H9 (cell line): Measurements from ENCODE around the gene ST3GAL5. TPM values are rescaled to one million over a fixed set of nuclear protein-coding genes. Genes with fewer than 3 reads are reported as not detected.

Experiments used
- DNase-seq: peaks from one replicate; pipeline ENCODE4 v3.0.0-alpha.2; 2017
- H2AFZ ChIP-seq: one replicate; pipeline ENCODE4 v1.6.1; 2013; ENCODE audit warnings: mild to moderate bottlenecking, low read length, control low read depth, moderate library complexity
- H2AK5ac ChIP-seq: 2 replicates; pipeline ENCODE4 v1.6.1; 2013; ENCODE audit warnings: low read length, control low read depth, mixed read lengths; ENCODE audit not compliant: insufficient read length
- H2BK120ac ChIP-seq: one replicate; pipeline ENCODE4 v1.6.1; 2013; ENCODE audit warnings: low read depth, mild to moderate bottlenecking, low read length, control low read depth, inconsistent platforms; ENCODE audit not compliant: poor library complexity, severe bottlenecking
- H2BK12ac ChIP-seq: 2 replicates; pipeline ENCODE4 v1.6.1; 2013; ENCODE audit warnings: low read length, control low read depth, mixed read lengths, low read depth; ENCODE audit not compliant: insufficient read length
- H2BK15ac ChIP-seq: 2 replicates; pipeline ENCODE4 v1.6.1; 2013; ENCODE audit warnings: low read depth, low read length, control low read depth
- H2BK20ac ChIP-seq: one replicate; pipeline ENCODE4 v1.6.1; 2013; ENCODE audit warnings: low read depth, mild to moderate bottlenecking, low read length, control low read depth, inconsistent platforms; ENCODE audit not compliant: poor library complexity, severe bottlenecking
- H2BK5ac ChIP-seq: 2 replicates; pipeline ENCODE4 v1.6.1; 2013; ENCODE audit warnings: low read length, control low read depth, mixed read lengths; ENCODE audit not compliant: insufficient read length
- H3K14ac ChIP-seq: 2 replicates; pipeline ENCODE4 v1.6.1; 2013; ENCODE audit warnings: low read length, control low read depth; ENCODE audit not compliant: insufficient read depth
- H3K18ac ChIP-seq: 2 replicates; pipeline ENCODE4 v1.6.1; 2013; ENCODE audit warnings: low read depth, mild to moderate bottlenecking, mixed read lengths, low read length, control low read depth; ENCODE audit not compliant: insufficient read length
- H3K23ac ChIP-seq: 2 replicates; pipeline ENCODE4 v1.6.1; 2013; ENCODE audit warnings: low read length, control low read depth, mixed read lengths, low read depth; ENCODE audit not compliant: insufficient read length
- H3K23me2 ChIP-seq: 2 replicates; pipeline ENCODE4 v1.6.1; 2013; ENCODE audit warnings: low read depth, mild to moderate bottlenecking, mixed read lengths, low read length, control low read depth; ENCODE audit not compliant: insufficient read length, poor library complexity, severe bottlenecking
- H3K27ac ChIP-seq: 2 replicates; pipeline ENCODE4 v1.5.1; 2013; ENCODE audit warnings: low read length, control low read depth, mixed read lengths, low read depth; ENCODE audit not compliant: insufficient read length
- H3K27me3 ChIP-seq: 2 replicates; pipeline ENCODE4 v1.6.1; 2013; ENCODE audit warnings: low read length, control low read depth, inconsistent platforms; ENCODE audit not compliant: insufficient read depth
- H3K4ac ChIP-seq: 2 replicates; pipeline ENCODE4 v1.6.1; 2013; ENCODE audit warnings: low read depth, mild to moderate bottlenecking, control low read depth, inconsistent platforms, low read length, moderate library complexity
- H3K4me1 ChIP-seq: 2 replicates; pipeline ENCODE4 v1.6.1; 2013; ENCODE audit warnings: low read length, control low read depth, inconsistent platforms; ENCODE audit not compliant: insufficient read depth
- H3K4me2 ChIP-seq: 2 replicates; pipeline ENCODE4 v1.6.1; 2013; ENCODE audit warnings: low read length, control low read depth, mixed read lengths; ENCODE audit not compliant: insufficient read length, insufficient read depth
- H3K56ac ChIP-seq: 2 replicates; pipeline ENCODE4 v1.6.1; 2013; ENCODE audit warnings: low read depth, mild to moderate bottlenecking, mixed read lengths, low read length, control low read depth; ENCODE audit not compliant: insufficient read length
- H3K79me1 ChIP-seq: 2 replicates; pipeline ENCODE4 v1.6.1; 2013; ENCODE audit warnings: low read depth, mild to moderate bottlenecking, moderate library complexity, low read length, control low read depth, inconsistent platforms; ENCODE audit not compliant: insufficient read depth, poor library complexity, severe bottlenecking
- H3K79me2 ChIP-seq: 2 replicates; pipeline ENCODE4 v1.6.1; 2013; ENCODE audit warnings: low read length, control low read depth, inconsistent platforms; ENCODE audit not compliant: insufficient read depth
- H3K9ac ChIP-seq: 2 replicates; pipeline ENCODE4 v1.6.1; 2013; ENCODE audit warnings: low read length, control low read depth, mixed read lengths; ENCODE audit not compliant: insufficient read length; ENCODE audit errors: extremely low read depth
- H3K9me3 ChIP-seq: one replicate; pipeline ENCODE4 v1.6.1; 2013; ENCODE audit warnings: low read depth, low read length, inconsistent platforms; ENCODE audit not compliant: control insufficient read depth
- H3T11ph ChIP-seq: one replicate; pipeline ENCODE4 v1.6.1; 2013; ENCODE audit warnings: mild to moderate bottlenecking, low read length, control low read depth, inconsistent platforms
- H4K20me1 ChIP-seq: one replicate; pipeline ENCODE4 v1.6.1; 2013; ENCODE audit not compliant: control insufficient read depth, insufficient read length, insufficient read depth
- H4K5ac ChIP-seq: 2 replicates; pipeline ENCODE4 v1.6.1; 2013; ENCODE audit warnings: low read depth, mild to moderate bottlenecking, mixed read lengths, low read length, control low read depth; ENCODE audit not compliant: insufficient read length
- H4K8ac ChIP-seq: replicated peaks from 2 replicates; pipeline ENCODE4 v1.6.1; 2013; ENCODE audit warnings: low read length, control low read depth, mixed read lengths, low read depth; ENCODE audit not compliant: insufficient read length
- H4K91ac ChIP-seq: 2 replicates; pipeline ENCODE4 v1.6.1; 2013; ENCODE audit warnings: low read depth, mild to moderate bottlenecking, moderate library complexity, mixed read lengths, low read length, control low read depth; ENCODE audit not compliant: insufficient read length
- H3K27ac Mint-ChIP-seq, 3 experiments: 2 replicates in 2 of 3; 3 replicates in 1 of 3; pipeline ENCODE4 v1.8.0; 2020 to 2021; ENCODE audit warnings: mixed read lengths in 3 of 3, mild to moderate bottlenecking in 1 of 3, moderate library complexity in 1 of 3
- H3K27me3 Mint-ChIP-seq: 2 replicates; pipeline ENCODE4 v1.8.0; 2021; ENCODE audit warnings: low read depth, mild to moderate bottlenecking, moderate library complexity, mixed read lengths
- H3K36me3 Mint-ChIP-seq, 3 experiments: 2 replicates in 2 of 3; 3 replicates in 1 of 3; pipeline ENCODE4 v1.8.0; 2020 to 2021; ENCODE audit warnings: low read depth in 3 of 3, mixed read lengths in 3 of 3; ENCODE audit not compliant: insufficient read depth in 1 of 3
- H3K4me1 Mint-ChIP-seq, 2 experiments: 2 replicates each; pipeline ENCODE4 v1.8.0; 2020; ENCODE audit warnings: mixed read lengths in 2 of 2
- H3K4me3 Mint-ChIP-seq, 2 experiments: 2 replicates in 1 of 2; 3 replicates in 1 of 2; pipeline ENCODE4 v1.8.0; 2020 to 2021; ENCODE audit warnings: mild to moderate bottlenecking in 2 of 2, mixed read lengths in 2 of 2, moderate library complexity in 1 of 2
- H3K9me3 Mint-ChIP-seq, 2 experiments: 2 replicates in 1 of 2; 3 replicates in 1 of 2; pipeline ENCODE4 v1.8.0; 2020; ENCODE audit warnings: mild to moderate bottlenecking in 2 of 2, mixed read lengths in 2 of 2, moderate library complexity in 1 of 2
- CTCF ChIP-seq: fragments of 200-600 bp; sonication (generic); conservative IDR thresholded peaks from 3 replicates; pipeline ENCODE4 v1.8.0; 2021; ENCODE audit warnings: antibody characterized with exemption, mild to moderate bottlenecking
- WGBS: extraction: QIAGEN DNeasy Blood & Tissue Kit; methylation state at CpG from one replicate; pipeline ENCODE4 v1.1.7; 2013; ENCODE audit warnings: missing lambda C conversion rate, low lambda C conversion rate, mixed read lengths; ENCODE audit not compliant: insufficient read length; ENCODE audit errors: extremely low coverage; 5-methylcytosine and 5-hydroxymethylcytosine counted together
- total RNA-seq: library from RNA; stranded (reverse); gene quantifications from 2 replicates; pipeline ENCODE4 v1.2.1, GENCODE V29; 2021

Gene ST3GAL5
- total RNA-seq, 1 experiment from 2014 or later: 3.3 TPM

DNA sequence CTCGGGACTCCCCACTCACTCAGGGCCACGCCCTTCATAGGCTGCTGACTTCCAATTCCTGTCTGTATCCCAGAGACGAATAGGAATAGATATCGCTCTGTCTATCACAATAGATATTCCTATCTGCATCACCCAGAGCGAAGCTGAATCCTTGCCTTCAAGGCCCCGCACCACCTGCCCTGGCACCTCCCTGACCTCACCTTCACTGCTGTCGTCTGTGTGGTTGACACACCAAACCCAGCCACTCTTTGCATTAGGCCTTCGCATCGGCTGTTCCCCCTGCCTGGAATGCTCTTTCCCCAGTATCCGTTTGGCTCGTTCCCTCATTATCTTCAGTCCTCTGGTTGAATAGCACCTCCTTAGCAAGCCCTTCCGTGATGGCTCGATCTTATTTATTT is 91.5 kb downstream of the ST3GAL5 start:
- no peak overlapping the region for H2BK20ac ChIP-seq
- H3K27me3 Mint-ChIP-seq: peaks cover 33% of the 10 kb centered on the region
- H3K79me1 ChIP-seq: no peaks in the 10 kb centered on the region
- H2BK5ac ChIP-seq: no peak overlapping the region
- H4K20me1 ChIP-seq: no peaks in the 10 kb centered on the region
- H3K27me3 ChIP-seq: no peaks in the 10 kb centered on the region; the same call in 1 of the 2 replicates
- no peak overlapping the region for H3K14ac ChIP-seq
- no peak overlapping the region for H3K56ac ChIP-seq
- H3K27ac Mint-ChIP-seq: no peak overlapping the region; a peak in 1 of 7 replicates
- no peak overlapping the region for H2BK15ac ChIP-seq
- H3K9me3 ChIP-seq: no peaks in the 10 kb centered on the region
- no peak overlapping the region for H3K9ac ChIP-seq
- H3K79me2 ChIP-seq: no peaks in the 10 kb centered on the region
- no peaks in the 10 kb centered on the region for H3K4me1 ChIP-seq
- peaks cover 0 to 4% of the 10 kb centered on the region in 2 experiments; a peak in 1 of 5 replicates for H3K9me3 Mint-ChIP-seq
- no peak overlapping the region for H3K4ac ChIP-seq
- no peak overlapping the region for H2BK12ac ChIP-seq
- H3T11ph ChIP-seq: no peak overlapping the region
- no peaks in the 10 kb centered on the region for H3K23me2 ChIP-seq
- no peak overlapping the region for H4K8ac ChIP-seq
- no peak for DNase-seq
- H3K4me2 ChIP-seq: no peak overlapping the region
- no peak for TF ChIP-seq CTCF
- H3K36me3 Mint-ChIP-seq: no peaks in the 10 kb centered on the region; a peak in 1 of 7 replicates
- no peak overlapping the region for H3K18ac ChIP-seq
- no peak overlapping the region; a peak in 1 of 5 replicates for H3K4me3 Mint-ChIP-seq
- peaks cover 4 to 9% of the 10 kb centered on the region in 2 experiments; a peak in 3 of 4 replicates for H3K4me1 Mint-ChIP-seq
- no peak overlapping the region for H4K91ac ChIP-seq
- no CpG with 5 or more reads among the region's 13 CpGs for WGBS
- no peak overlapping the region for H3K23ac ChIP-seq
- no peak overlapping the region for H3K27ac ChIP-seq
- no peak overlapping the region for H4K5ac ChIP-seq
- no peak overlapping the region for H2AK5ac ChIP-seq
- H2BK120ac ChIP-seq: no peak overlapping the region
- H2AFZ ChIP-seq: no peak overlapping the region
